ENCODE measurements around the gene GATAD2A. TPM values are rescaled to one million over a fixed set of nuclear protein-coding genes. Genes with fewer than 3 reads are reported as not detected.

Gene GATAD2A
- total and polyA plus RNA-seq, 9 of the 15 experiments (the other 6 are each of a cell fraction or from before 2014, with no cell fraction given), result 2.4 to 226 (median 44.2) TPM

DNA sequence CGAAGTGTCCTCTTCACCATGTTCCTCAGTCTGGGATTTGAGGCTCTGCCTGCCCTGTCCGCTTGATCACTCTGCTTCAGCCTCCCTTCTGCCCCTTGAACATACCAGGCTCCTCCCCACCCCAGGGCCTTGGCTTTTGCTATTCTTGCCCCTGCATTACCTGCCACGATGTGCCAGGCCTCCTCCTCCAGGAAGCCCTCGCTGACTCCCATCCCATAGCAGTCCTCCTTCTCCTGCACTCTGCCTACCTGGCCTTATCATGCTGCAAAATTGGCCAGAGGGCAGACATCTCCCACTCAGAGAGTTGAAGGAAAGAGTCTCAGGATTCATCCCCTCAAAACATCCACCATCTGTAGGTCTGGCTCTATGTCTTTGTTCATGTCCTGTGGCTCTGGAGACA is 125.4 kb downstream of the GATAD2A start (continued):
- peak; percentile 94 for TF ChIP-seq ZFP36 (IDR thresholded peaks at IDR 0.05; ENCODE audit: low read depth, low read length, partially characterized antibody)
- TF ChIP-seq, protein P1, sequence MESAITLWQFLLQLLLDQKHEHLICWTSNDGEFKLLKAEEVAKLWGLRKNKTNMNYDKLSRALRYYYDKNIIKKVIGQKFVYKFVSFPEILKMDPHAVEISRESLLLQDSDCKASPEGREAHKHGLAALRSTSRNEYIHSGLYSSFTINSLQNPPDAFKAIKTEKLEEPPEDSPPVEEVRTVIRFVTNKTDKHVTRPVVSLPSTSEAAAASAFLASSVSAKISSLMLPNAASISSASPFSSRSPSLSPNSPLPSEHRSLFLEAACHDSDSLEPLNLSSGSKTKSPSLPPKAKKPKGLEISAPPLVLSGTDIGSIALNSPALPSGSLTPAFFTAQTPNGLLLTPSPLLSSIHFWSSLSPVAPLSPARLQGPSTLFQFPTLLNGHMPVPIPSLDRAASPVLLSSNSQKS (CRISPR knock-in tag; IDR thresholded peaks at IDR 0.05), result no peak
- TF ChIP-seq CBX8 (IDR thresholded peaks at IDR 0.05; ENCODE audit: borderline replicate concordance, extremely low read depth, low read depth, low read length, poor library complexity, severe bottlenecking), result no peak
- TF ChIP-seq, protein P2, sequence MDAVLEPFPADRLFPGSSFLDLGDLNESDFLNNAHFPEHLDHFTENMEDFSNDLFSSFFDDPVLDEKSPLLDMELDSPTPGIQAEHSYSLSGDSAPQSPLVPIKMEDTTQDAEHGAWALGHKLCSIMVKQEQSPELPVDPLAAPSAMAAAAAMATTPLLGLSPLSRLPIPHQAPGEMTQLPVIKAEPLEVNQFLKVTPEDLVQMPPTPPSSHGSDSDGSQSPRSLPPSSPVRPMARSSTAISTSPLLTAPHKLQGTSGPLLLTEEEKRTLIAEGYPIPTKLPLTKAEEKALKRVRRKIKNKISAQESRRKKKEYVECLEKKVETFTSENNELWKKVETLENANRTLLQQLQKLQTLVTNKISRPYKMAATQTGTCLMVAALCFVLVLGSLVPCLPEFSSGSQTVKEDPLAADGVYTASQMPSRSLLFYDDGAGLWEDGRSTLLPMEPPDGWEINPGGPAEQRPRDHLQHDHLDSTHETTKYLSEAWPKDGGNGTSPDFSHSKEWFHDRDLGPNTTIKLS (IDR thresholded peaks at IDR 0.05; ENCODE audit: borderline replicate concordance, low read depth), result no peak
- TF ChIP-seq, protein P3, sequence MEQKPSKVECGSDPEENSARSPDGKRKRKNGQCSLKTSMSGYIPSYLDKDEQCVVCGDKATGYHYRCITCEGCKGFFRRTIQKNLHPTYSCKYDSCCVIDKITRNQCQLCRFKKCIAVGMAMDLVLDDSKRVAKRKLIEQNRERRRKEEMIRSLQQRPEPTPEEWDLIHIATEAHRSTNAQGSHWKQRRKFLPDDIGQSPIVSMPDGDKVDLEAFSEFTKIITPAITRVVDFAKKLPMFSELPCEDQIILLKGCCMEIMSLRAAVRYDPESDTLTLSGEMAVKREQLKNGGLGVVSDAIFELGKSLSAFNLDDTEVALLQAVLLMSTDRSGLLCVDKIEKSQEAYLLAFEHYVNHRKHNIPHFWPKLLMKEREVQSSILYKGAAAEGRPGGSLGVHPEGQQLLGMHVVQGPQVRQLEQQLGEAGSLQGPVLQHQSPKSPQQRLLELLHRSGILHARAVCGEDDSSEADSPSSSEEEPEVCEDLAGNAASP (IDR thresholded peaks at IDR 0.05), result no peak
- no peak for TF ChIP-seq XRCC4 (IDR thresholded peaks at IDR 0.05; ENCODE audit: extremely low read depth, insufficient read depth, insufficient read length)
- no peak for TF ChIP-seq GTF2A2 (tag; IDR thresholded peaks at IDR 0.05)
- TF ChIP-seq, protein P4, sequence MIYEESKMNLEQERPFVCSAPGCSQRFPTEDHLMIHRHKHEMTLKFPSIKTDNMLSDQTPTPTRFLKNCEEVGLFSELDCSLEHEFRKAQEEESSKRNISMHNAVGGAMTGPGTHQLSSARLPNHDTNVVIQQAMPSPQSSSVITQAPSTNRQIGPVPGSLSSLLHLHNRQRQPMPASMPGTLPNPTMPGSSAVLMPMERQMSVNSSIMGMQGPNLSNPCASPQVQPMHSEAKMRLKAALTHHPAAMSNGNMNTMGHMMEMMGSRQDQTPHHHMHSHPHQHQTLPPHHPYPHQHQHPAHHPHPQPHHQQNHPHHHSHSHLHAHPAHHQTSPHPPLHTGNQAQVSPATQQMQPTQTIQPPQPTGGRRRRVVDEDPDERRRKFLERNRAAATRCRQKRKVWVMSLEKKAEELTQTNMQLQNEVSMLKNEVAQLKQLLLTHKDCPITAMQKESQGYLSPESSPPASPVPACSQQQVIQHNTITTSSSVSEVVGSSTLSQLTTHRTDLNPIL (CRISPR knock-in tag; IDR thresholded peaks at IDR 0.05), result no peak
- no peak for TF ChIP-seq HOXB6 (CRISPR knock-in tag; IDR thresholded peaks at IDR 0.05; ENCODE audit: borderline replicate concordance)
